ENCODE measurements around the gene USP4. TPM values are rescaled to one million over a fixed set of nuclear protein-coding genes. Genes with fewer than 3 reads are reported as not detected.

The USP4 gene
- total and polyA plus RNA-seq, 12 donors: 14.2 to 71.0 (median 41.2) TPM

DNA sequence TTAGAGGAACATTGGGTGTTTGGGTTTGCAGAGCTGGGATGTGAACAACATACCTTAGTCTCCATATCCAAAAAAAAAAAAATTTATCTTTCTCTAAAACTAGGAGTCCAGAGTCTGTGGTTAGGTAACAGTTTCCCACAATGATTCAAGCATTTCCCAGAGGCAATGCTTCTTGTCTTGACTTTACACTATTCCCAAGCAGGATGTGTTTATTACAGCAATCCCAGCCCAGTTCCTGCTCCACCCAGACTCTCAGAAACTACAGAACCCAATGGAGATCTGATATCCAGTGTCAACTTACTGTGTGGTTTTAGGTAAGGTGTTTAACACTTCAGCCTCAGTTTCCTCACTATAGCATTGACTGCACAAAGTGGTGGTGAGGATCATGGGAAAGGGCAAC, 60.5 kb downstream of the USP4 start:
- no peaks in the 10 kb centered on the region for H3K27me3 ChIP-seq
- peaks cover 25 to 39% of the 10 kb centered on the region in 2 donors for H3K4me1 ChIP-seq (replicated peaks in 1 of 2)
- H3K27ac ChIP-seq: peak overlapping the region in 4 of 5 donors; percentile 77 to 98 (median 92)
- no peak for DNase-seq
- no peak overlapping the region for H3K4me3 ChIP-seq
- no peaks in the 10 kb centered on the region for H3K9me3 ChIP-seq (replicated peaks in 1 of 3)
- no peak for TF ChIP-seq CTCF (IDR thresholded peaks at IDR 0.05)
- TF ChIP-seq POLR2A (IDR thresholded peaks at IDR 0.05): no peak
- peaks cover 0 to 16% of the 10 kb centered on the region in 2 donors for H3K36me3 ChIP-seq (replicated peaks in 1 of 2)
- intact Hi-C loops (cut with DNase I): loop anchor here (5.0 kb wide), 1 partner anchor 107 kb away; the partner anchor contains the start of gene KLHDC8B (in 2 of the 2)

DNA sequence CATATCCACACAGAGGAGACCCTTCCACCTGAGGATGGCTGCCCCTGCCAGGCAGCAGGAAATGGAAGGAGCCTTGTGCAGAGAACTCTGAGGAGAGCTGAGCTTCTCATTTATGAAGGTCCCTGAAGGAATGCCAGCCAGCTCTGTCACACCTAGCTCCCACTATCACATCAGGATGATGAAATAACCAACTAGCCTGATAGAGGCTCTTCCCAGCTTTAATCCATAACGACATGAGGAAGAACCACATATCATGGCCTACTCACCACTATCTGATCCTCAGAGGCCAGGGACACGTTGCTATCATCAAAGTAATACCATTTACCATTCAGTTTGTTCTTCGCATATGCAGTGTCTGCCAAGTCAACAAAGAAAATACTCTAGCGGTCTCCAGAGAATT, 61.3 kb downstream of the USP4 start:
- WGBS, 4 donors: 21 to 36% (median 28%) methylated on average over 4 of the region's 4 CpGs
- peak in 4 of 7 donors; percentile 51 to 70 (median 66) for DNase-seq
- no peaks in the 10 kb centered on the region for H3K27me3 ChIP-seq
- no peaks in the 10 kb centered on the region for H3K9me3 ChIP-seq (replicated peaks in 1 of 3)
- peaks cover 25 to 43% of the 10 kb centered on the region in 2 donors for H3K4me1 ChIP-seq (replicated peaks in 1 of 2)
- TF ChIP-seq CTCF (IDR thresholded peaks at IDR 0.05) (no peak), POLR2A (IDR thresholded peaks at IDR 0.05) (peak in 1 of 2 donors; percentile 35)
- intact Hi-C loops (cut with DNase I): loop anchor here (5.0 kb wide), 1 partner anchor 106 kb away; the partner anchor contains the start of gene KLHDC8B (in 2 of the 2)
- H3K27ac ChIP-seq: peak overlapping the region in 4 of 5 donors; percentile 76 to 98 (median 92)
- no peak overlapping the region for H3K4me3 ChIP-seq
- H3K36me3 ChIP-seq (replicated peaks in 1 of 2): peaks cover 0 to 8% of the 10 kb centered on the region in 2 donors

- intact Hi-C loops (cut with DNase I): loop anchor here (5.0 kb wide), 1 partner anchor 105 kb away; the partner anchor contains the start of gene KLHDC8B (in 2 of the 2)
- Histone ChIP-seq H3K27ac (peak overlapping the region; percentile 89 to 99 (median 97)), H3K4me3 (peak overlapping the region in 1 of 4 donors; percentile 41), H3K27me3 (no peaks in the 10 kb centered on the region), H3K9me3 (replicated peaks in 1 of 3) (no peaks in the 10 kb centered on the region), H3K4me1 (replicated peaks in 1 of 2) (peaks cover 25 to 44% of the 10 kb centered on the region in 2 donors), H3K36me3 (replicated peaks in 1 of 2) (no peaks in the 10 kb centered on the region)
- no peak for TF ChIP-seq CTCF (IDR thresholded peaks at IDR 0.05)
- TF ChIP-seq POLR2A (IDR thresholded peaks at IDR 0.05): no peak
- DNase-seq: peak in 1 of 7 donors; percentile 39
- 20 to 30% (median 25%) methylated on average over 9 of the region's 9 CpGs for WGBS, 4 donors
Observed at GRCh38 chr3:49277383-49277775, 62.5 kb downstream of the USP4 start.

DNA sequence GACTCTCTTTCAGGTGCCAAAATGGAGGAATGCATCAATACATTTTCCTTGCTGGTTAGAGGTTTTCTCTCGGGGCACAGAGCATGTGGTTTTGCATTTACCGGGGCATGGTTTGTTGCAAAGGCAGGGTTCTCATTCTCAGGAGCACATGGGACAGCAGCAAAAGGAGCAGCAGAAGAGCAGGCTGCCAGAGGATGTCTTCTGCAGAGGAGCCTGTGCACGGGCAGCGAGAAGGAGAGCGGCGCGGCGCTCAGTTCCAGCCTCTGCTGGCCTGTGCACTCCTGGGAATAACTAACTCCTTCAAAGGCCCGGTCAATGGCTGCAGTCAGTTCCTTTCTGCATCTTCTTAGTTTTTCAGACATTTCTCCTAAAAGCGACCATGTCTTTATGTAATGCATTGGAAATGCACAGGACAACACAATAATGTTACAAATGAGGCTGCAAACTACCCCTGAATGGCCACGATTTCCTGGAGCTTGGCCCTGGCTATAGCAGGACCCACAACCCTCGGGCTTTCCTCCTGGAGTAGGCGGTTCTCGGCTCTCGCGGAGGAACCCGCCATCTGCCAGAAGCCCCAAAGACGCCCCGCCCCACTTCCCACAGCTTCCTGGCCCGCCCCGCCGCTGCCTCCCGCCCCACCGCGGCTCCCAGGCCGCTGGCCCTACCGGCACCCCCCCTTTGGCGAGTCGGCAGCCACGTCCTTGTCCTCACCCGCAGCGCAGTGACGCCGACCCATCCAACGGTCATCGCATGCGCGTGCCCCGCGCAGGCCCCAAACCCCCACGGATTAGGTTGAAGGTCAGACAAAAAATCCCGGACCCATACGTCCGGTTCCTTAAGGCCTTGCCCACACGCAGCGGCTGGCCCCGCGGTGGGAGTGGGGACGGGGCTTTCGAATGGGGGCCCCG, 63.1 kb downstream of the USP4 start, which contains the start of gene C3orf62:
C3orf62 (minus strand) TSS at position 758 of the 908 bp plus-strand sequence; CDS start at position 398, 360 bp downstream.
- WGBS, 4 donors: 3 to 21% (median 9%) methylated on average over 10 to 51 of the region's 51 CpGs
- H3K4me1 ChIP-seq (replicated peaks in 1 of 2): peaks cover 25 to 45% of the 10 kb centered on the region in 2 donors
- TF ChIP-seq CTCF (IDR thresholded peaks at IDR 0.05): no peak
- TF ChIP-seq POLR2A (IDR thresholded peaks at IDR 0.05): peak; percentile 13 to 63
- no peaks in the 10 kb centered on the region for H3K27me3 ChIP-seq
- peak within 1 kb of the TSS in 1 of 4 donors; percentile 41 for H3K4me3 ChIP-seq
- intact Hi-C loops (cut with DNase I): loop anchor here (5.0 kb wide), 1 partner anchor 104 kb away; the partner anchor contains the start of gene KLHDC8B (in 2 of the 2)
- H3K9me3 ChIP-seq (replicated peaks in 1 of 3): no peaks in the 10 kb centered on the region
- H3K27ac ChIP-seq: peak within 1 kb of the TSS; percentile 89 to 99 (median 97)
- H3K36me3 ChIP-seq (replicated peaks in 1 of 2): no peaks in the 10 kb centered on the region
- DNase-seq: peak; percentile 93 to 97 (median 95)
